GM10847 (cell line): ENCODE data around the gene GBA2.

ENCODE experiments used
- POLR2A ChIP-seq: IDR thresholded peaks from 2 replicates; pipeline ENCODE4 v1.6.1; 2011; ENCODE audit not compliant: insufficient read length; ENCODE audit errors: extremely low read depth

The GBA2 gene

GRCh38 chr9:35718721-35719511 is 30.1 kb downstream of the GBA2 start:
- no peak for TF ChIP-seq POLR2A

- no peak for TF ChIP-seq POLR2A
These were observed 31.7 kb downstream of the GBA2 start for GRCh38 chr9:35717132-35717870.

DNA sequence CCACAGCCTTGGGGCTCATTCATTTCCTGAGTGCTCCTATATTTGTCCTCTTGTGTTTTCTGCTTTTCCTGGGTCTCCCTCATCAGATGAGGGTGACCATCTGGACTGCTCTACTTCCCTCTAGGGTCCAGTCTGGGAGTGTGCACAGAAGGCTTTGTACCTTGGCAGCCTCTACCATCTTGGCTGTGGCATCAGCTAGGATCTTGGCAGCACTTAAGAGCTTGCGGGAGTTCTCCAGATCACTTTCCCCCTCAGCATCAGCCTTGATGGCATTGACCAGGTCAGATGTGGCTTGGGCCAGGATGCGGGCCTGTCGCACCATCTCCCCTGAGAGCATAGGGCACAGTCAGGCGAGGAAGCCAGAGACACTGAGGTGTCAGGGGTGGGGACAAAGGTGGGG is 32.8 kb downstream of the GBA2 start:
- no peak for TF ChIP-seq POLR2A

- no peak for TF ChIP-seq POLR2A
These were observed 34.3 kb downstream of the GBA2 start for GRCh38 chr9:35714579-35715252.

GRCh38 chr9:35714123-35714522 is 34.9 kb downstream of the GBA2 start:
- no peak for TF ChIP-seq POLR2A

DNA sequence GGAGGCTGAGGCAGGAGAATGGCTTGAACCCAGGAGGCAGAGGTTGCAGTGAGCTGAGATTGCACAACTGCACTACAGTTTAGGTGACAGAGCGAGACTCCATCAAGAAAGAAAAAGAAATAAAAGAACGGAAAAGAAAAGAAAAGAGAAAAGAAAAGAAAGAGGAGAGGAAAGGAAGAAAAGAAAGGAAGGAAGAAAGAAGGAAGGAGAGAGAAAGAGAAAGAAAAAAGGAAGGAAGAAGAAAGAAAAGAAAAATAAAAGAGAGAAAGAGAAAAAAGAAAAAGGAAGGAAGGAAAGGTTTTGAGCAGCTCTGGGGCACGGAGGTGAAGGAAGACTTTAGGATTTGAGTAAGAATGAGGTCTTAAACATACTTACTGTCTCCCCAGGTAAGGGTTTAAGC is 35.5 kb downstream of the GBA2 start:
- no peak for TF ChIP-seq POLR2A

DNA sequence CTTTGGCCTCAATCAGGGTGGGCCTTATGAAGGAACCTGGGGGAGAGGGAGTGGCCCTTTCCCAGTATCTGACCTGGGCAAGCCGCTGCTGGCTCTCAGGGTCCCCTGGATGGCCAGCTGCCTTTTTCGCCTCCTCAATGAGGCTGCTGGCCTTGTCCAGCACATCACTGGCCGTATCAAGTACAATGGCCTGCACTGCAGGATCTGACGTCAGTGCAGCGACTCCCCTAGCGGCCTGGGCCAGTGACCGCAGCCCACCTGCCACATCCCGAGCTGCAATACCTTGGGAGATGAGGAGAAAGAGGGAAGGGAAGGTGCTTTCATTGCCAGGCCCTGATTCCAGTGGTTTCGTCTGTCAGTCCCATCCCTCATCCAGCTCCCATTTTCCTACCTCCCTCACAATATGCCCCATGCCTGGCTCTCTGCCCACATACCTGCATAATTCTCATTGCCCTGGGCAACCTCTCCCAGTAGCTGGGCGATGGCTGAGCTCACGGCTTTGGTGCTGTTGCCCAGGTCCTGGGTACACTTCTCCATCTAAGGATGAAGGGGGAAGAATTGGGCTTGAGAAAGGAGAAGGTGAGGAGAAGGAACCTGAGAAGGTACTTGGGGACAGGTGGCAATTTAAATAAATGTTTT is 36.1 kb downstream of the GBA2 start:
- TF ChIP-seq POLR2A, result no peak

DNA sequence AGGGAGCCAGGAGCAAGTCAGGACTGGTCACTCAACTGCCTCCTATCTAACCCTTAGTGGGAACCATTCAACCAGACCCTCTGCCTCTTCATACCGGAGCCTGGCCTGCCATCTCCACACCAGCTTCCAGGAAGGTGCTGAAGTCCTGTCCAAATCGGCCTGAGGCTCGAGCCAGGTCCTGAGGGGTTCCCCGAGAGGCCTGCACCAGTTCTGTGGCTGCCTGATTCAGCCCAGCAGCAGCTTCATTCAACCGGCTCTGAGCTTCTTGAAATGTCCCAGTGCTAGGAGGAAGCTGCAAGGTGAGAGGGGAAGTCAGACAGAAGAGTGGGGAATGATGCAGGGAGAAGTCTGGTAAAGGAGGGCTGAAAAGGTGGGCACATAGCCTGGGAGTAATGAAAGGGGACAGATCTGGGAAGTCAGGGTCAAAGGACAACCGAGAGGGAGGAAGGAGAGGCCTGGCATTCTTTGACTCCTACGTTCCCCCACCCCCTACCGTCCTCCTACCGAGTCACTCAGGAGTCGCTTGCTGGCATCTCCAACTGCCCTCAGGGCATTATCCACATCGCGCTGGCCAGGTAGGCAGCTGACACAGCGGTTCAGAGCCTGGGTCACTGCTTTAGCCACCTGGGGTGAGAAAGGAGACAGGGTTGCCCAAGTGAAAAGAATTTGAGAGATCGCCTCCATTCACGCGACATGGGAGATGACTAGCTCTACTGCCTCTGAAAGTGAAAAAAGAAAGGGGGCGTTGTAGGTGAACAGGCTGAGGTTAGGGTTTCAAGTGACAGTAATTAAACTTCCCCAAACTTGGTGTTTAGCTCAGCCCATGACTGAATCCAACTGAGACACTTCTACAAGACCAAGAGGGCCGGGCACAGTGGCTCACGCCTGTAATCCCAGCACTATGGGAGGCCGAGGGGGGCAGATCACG is 37.3 kb downstream of the GBA2 start:
- TF ChIP-seq POLR2A, result no peak

- TF ChIP-seq POLR2A, result no peak
These were observed 38.1 kb downstream of the GBA2 start for GRCh38 chr9:35710818-35711500.

DNA sequence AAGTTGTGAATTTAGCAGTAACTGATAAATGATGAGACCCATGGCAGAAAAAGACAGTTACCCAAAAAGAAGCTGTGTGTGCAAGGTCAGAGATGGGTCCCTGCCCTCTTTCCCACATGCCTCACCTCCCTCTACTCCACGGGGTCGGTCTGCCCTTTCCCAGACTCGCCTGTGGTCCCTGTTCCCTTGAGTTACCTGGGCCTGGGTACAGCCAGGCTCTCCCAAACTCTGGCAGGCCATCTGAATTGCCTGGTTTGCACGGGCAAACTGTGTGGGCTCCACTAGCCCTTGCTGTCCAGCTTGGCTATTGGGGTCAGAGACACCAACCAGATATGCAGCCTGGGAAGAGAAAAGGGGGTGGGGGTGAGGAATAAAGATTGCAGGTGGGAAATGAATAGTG is 40.9 kb downstream of the GBA2 start:
- TF ChIP-seq POLR2A, result no peak

DNA sequence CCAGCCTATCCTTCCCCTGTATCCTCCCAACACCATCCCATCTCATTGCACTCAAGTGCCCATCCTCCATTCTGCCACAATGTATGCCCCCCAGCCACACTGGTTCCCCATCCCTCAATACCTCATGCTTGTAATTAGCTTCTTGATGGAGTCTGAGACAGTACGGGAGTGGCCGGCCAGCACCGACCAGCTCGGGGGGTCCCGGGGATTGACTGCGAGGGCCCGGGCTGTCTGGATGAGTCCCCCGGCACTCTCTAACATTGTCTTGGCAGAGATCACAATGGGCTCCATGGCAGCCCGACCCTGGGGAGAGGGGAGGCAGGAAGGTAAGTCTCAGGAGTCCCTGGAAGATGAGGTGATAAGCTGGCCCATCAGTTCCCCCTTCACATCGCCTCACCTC is 42.1 kb downstream of the GBA2 start:
- TF ChIP-seq POLR2A, result no peak

GRCh38 chr9:35705836-35706430 is 43.1 kb downstream of the GBA2 start:
- TF ChIP-seq POLR2A, result no peak

GRCh38 chr9:35705372-35705771 is 43.7 kb downstream of the GBA2 start:
- TF ChIP-seq POLR2A, result no peak

GRCh38 chr9:35703906-35704672 is 44.9 kb downstream of the GBA2 start:
- TF ChIP-seq POLR2A, result no peak
